Kidney glomerular epithelial cell (primary cell): ENCODE measurements around the gene PI4KB.
"Not testable (repeated sequence)": the region's sequence is repeated elsewhere in the genome, so short reads cannot be mapped to it uniquely, and the experiment has no call there.

Source experiments
- DNase-seq: peaks from one replicate; lab custom pipeline; 2025; lab: John Stamatoyannopoulos, UW

PI4KB gene

DNA sequence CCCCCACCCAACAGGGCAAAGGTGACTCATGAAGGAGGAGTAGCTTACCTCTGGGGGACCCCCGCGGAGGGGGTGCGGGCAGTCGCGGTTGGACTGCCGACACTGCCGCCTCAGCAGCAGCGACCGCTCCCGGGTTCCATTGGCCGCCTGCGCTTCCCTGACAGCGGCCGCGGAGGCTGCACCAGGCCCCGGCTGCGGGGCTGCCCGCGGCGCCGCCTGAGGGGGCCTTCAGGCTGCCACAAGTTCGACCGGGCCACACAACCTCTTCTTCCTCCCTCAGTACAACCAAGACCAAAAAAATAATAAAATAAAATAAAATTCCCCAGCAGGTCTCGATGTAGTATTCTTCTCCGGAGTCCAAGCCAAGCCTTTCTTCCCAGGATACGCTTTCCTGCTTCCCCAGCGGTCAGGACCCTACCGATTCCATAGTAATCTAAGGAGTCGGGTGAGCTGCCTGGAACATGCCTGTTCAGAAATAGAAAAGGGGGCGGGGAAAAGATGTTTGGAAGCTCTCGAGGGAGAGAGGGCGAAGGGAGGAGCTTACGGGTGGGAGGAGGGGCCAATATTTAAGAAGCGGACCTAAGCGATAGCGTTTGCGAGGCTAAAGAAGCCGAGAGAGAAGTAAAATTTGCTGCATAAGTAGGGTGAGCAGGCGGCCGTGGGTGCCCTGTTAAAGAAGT lies at the start of gene PI4KB:
TSS of gene PI4KB (minus strand) at position 194 of the 680 bp plus-strand sequence. CDS start 10,935 bp downstream, outside the sequence.
- peak; percentile 97 for DNase-seq

DNA sequence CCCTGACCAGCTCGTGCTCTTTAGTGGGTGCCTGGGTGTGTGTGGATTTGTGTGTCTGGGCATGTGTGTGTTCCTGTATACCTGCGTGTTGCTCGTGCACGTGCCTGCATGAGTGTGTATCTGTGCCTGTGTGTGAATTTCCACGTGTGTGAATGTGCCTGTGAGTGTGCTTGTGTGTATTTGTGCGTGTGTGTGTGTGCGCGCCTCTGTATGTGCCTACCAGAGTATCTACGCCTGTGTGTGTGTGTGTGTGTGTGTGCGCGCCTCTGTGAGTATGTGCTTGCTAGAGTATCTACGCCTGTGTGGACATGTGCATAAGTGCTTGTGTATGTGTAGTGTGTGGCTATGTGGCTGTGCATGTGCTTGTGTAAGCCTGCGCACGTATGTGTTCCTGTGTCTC lies 46.0 kb upstream of the PI4KB start:
- no peak for DNase-seq

DNA sequence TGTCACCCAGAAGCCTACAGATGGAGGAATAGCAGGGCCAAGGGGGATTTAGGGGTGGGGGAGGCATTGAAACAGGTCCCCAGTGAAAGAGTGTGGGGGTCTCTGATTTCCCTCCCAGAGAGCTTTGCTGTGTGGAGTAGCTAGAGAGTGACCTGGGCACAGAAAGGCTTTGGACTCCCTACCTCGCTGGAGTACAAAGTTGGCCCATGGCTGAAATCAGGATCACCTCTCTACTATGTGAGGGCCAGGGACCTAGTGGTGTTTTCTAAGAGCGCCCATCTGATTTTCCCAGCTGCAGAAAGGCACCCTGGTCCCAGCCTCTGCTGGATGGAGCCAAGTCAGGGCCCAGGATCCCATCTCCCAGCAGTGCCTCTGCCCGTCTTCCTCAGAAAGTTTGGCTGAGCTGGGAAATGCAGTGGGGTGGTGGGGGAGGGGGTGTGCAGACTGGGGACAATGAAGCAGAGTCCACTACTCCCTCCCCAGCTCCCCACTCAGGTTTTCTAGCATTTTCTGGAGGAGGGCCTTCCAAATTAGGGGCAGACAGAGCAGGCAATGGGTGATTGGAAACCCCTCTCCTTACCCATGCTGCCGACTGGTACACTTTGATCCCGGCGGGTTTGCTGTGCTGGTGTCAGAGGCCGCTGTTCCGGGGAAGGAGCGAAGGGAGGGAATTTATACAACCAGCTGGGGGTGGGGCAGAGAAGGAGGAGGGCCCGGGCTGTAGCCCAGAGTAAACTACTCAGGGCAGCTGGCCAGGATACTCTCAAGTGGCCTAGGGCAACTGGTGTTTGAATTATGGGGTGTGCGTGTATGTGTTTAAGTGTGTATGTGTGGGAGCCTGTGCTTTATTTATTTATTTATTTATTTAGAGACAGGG lies 45.1 kb upstream of the PI4KB start, which contains the start of gene SELENBP1:
TSS of gene SELENBP1 (minus strand) at position 648 of the 877 bp plus-strand sequence. CDS start at position 584, 64 bp downstream.
- DNase-seq: peak; percentile 11

DNA sequence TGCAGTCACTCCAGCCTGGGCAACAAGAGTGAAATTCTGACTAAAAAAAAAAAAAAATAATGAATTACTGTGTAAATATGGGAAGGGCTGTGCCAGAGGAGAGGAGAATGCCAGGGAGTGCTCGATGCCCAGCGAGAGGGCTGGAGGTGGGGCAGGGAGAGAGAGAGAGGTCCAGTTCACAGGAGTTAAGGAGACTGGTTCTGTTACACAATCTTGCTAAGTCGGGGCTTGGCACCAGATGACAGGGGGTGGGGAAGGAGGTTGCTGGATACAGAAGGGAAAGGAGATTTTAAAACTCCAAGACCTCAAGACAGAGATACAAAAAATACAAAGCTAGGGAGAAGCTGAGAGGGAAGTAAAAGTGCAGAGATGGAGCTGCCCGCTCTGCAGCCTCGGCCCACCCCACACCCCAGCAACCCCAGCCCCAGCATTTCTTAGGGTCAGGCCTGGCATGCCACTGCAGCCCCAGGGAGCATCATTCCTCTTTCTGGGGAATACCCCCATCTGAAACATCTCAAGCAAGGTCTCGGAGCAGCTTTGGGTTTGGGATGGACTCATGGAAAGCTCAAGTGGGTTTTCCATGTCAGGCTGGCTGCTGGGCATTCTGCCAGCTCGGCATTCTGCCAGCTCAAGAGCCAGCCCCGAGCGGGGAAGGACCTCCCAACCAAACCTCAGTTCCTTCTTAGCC lies 44.3 kb upstream of the PI4KB start:
- no peak for DNase-seq

DNA sequence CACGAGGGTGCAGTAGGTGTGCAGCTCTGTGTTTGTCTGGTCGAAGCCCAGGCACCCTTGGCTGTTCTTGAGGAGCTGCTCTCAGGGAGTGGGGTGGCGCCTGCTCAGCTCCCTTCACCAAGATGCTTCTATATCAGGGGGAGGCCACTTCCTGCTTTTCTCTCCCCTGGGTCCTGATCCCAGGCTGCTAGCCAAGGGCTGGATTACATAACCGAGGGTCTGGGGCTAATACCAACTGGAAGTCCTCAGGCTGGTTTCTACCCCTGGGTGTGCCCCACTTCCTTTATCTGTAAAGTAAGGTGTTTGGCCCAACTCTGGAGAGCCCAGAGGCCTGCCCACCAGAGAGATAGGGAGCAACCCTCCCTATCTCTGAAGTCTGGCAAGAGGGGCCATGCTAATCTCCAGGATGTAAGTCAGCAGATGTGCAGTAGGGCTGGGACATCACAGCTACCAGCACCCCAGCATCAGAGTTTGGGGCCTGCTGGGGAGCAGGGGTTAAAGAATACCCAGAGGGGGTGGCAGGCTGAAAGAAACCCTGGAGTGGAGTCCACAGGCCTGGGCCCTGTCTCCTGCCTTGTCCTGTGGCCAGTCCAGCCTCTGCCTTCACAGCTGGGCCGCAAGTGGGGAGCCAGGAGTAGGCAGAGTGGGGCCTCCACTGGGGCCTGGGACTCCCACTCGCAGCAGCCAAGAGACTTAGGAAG lies 43.1 kb upstream of the PI4KB start:
- no peak for DNase-seq

DNA sequence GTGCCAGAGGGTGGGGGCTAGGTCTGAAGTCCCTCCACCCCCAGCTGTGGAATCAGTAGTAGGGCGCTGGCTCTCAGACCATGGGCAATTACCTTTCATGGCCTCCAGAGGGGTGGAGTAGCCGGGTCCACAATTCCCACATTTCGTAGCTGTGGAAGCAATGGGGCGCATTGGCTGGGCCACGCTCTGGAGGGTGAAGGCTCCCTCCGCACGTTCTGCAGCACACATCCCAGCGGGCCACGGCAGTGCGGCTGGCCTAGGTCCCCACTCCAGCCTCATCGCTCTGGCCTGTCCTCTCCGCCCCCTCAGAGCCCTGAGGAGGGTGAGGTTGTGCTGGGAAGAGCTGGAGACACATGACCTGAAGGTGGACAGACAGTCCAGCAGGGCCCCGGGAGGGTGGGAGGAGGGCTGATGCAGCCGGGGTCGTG lies 42.4 kb upstream of the PI4KB start:
- no peak for DNase-seq

DNA sequence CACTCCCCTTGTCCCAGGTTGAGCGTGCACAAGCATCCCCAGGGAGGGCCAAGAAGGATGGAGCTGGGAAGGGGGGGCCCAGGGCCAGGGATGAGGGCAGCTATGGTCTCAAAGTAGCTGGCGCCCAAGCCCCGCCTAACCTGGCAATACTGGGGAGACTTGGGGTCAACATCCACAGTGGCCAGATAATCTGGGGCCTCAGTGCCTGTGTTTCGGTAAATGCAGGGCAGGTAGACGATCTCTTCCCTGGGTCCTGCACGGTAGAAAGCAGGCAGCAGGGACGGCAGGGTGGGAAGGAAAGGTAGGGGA lies 42.0 kb upstream of the PI4KB start:
- no peak for DNase-seq

DNA sequence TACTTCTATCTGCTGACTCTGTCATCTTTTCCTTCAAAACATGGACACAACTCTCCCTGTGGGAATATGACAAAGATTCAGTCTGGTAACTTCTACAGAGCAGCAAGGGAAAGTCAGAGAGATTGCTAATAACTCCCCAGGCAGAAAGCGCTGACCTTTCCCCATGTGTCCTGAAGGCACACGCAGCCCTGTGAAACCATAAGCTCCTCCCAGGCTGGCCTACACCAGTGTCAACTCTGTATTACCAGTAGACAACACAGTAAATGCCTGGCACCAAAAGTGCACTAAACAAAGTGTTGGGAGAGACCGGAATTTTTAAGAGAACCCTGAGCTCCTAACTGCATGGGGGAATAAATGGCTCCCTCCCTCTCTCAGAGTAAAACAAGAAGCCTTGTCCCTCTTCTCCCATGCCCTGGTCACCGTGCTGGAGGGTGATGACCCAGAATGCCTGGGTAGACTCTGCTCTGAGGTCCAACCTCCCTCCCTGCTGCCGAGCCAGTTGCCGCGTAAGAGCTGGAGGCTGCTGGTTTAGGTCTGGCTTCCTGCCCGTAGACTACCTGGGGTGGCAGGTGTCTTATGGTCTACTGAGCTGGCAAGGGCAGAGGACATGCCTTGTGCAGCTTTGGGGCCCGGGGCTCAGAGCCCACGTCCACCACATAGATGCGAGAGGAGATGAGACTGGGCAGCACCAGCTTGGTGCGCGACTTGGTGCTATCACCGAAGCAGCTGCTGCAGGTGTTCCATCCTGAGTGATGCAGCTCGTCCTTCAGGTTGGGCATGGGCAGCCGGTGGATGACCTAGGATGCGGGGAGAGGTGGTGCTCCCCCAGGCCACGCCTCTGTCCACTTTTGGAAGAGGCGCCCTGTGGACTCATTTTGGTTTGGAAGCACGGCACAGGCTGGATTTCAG lies 41.4 kb upstream of the PI4KB start:
- DNase-seq: no peak

DNA sequence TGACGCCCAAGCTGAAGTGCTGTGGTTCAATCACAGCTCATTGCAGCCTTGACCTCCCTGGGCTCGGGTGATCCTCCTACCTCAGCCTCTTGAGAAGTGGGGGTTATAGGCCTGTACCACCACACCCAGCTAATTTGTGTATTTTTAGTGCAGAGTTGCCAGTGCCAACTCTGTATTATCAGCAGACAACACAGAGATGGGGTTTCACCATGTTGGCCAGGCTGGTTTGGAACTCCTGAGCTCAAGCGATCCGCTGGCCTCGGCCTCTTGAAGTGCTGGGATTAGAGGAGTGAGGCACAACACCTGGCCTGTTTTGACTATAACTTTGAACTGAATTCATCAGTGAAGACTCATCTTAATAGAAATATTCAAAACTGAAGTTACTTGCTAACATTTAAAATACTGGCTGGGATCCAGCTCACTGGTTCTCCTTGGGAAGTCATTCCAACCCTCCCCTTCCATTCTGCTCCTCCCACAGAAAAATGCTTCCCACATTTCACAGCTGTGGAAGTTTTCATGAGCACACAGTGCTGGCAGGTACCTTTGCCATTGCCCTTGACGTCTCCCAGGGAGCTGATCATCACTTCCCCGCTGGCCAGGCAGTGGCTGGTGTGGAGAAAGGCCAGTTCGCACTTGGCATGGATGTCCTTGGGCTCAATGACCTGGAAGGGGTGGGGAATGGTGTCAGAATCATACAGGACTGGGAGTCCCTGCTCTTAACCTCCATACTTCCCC lies 40.6 kb upstream of the PI4KB start:
- no peak for DNase-seq

DNA sequence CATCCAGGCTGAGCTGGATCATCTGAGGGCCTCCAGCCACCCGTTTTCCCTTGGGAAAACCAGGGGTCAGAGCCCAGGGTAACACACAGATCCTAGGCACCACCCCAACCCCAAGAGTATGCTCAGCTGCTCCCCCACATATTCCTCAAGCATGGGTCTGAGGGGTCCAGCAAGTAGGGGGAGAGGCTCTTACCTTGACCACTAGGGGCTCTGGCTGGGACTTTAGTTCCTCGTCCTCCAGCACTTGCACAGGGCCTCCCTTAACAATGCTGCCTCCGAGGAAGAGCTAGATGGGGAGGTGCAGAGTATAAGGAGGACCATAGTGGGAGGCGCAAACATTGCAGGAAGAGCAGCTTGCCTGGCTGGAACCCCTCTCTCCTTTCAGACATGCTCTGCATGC lies 37.8 kb upstream of the PI4KB start:
- no peak for DNase-seq

DNA sequence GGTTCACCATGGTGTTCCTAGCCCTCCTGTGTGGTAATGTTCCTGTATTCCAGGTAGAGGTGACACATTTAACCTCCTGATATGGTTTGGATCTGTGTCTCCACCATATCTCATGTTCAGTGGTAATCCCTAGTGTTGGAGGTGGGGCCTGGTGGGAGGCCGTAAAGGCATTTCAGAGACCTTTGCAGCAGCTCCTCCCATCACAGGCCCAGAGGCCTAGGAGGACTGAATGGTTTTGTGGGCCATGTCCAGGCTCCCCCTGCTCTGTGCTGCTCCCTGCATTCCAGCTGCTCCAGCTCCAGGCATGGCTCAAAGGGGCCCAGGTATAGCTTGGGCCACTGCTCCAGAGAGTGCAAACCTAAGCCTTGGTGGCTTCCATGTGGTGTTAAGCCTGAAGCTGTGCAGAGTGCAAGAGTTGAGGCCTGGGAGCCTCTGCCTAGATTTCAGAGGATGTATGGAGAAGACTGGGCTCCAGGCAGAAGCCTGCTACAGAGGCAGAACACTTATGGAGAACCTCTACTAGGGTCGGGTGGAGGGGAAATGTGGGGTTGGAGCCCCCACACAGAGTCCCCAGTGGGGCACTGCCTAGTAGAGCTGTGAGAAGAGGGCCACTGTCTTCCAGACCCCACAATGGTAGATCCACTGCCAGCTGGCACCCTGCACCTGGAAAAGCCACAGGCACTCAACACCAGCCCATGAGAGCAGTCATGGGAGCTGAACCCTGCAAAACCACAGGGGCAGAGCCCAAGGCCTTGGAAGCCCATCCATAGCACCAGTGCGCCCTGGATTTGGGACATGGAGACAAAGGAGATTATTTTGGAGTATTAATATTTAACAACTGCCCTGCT lies 35.3 kb upstream of the PI4KB start:
- no peak for DNase-seq

DNA sequence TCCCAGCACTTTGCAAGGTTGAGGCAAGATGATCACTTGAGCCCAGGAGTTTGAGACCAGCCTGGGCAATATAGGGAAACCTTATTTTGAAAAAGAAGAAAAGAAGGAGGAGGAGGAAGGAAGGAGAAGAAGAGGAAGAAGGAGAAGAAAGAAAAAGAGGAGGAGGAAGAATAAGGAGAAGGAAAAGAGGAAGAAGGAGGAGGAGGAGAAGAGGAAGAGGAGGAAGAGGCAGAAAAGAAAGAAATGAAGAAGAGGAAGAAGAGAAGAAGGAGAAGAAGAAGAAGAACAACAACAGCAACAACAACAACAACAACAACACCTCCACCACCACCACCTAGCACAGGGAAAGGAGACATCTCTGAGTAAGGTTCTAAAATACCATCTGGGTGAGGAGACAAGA lies 34.7 kb upstream of the PI4KB start:
- DNase-seq: no peak

DNA sequence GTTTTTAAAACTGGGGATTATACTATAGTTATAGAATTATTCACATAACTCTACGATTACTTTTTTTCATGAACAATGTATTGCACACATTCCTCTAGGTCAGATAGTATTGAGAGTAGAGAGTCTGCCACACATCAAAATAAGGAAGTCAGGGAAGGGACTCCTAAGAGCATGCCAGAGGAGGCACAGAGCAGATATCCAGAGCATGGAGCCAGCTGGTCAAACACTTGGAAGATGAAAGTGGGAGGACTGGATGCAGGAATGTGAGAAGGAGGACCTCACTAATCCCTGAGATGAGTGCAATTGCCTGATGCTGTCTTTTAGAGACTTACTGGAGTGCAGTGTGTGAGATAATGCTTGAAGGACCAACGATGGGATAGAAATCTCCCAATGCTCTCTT lies 29.5 kb upstream of the PI4KB start:
- no peak for DNase-seq

DNA sequence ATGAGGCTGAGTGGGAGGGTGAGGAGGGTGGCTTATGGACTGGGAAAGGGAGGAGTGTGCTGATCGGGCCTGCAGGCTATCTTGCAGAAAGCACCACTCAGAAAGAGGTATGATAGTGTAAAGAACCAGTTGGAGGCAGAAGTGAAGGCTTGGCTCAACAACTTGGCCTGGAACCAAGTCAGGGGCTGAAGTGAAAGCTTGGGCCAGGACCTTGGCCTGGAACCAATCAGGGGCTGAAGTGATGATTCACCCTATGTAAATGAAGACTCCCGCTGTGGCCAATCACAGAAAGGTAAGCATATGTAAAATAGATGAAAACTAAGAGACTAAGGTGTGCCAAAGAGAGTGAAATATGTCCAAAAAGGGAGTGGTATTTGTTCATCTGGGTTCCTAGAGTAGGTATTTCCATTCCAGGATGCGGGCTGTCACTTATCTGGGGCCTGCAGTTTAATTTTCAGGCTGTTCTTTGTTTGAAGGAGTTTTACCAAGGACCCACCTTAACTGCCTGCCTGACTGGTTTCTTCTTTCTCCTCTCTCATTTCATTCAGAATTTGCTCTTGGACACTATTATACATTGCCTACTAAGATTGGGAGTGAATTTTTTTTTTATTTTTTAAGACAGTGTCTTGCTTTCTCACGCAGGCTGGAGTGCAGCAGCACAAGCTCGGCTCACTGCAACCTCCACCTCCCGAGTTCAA lies 25.0 kb upstream of the PI4KB start:
- DNase-seq: no peak

DNA sequence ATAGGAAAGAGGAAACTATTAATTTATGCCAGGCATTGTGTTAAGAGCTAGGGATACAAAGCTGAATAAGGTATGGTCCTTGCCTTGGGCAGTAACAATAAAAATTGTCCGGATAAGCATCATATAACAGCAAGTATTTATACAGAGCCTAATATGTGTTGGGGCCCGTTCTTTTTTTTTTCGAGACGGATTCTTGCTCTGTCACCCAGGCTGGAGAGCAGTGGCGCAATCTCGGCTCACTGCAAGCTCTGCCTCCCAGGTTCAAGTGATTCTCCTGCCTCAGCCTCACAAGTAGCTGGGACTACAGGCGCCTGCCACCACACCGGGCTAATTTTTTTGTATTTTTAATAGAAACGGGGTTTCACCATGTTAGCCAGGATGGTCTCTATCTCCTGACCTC lies 23.1 kb upstream of the PI4KB start:
- DNase-seq: not testable (repeated sequence)

DNA sequence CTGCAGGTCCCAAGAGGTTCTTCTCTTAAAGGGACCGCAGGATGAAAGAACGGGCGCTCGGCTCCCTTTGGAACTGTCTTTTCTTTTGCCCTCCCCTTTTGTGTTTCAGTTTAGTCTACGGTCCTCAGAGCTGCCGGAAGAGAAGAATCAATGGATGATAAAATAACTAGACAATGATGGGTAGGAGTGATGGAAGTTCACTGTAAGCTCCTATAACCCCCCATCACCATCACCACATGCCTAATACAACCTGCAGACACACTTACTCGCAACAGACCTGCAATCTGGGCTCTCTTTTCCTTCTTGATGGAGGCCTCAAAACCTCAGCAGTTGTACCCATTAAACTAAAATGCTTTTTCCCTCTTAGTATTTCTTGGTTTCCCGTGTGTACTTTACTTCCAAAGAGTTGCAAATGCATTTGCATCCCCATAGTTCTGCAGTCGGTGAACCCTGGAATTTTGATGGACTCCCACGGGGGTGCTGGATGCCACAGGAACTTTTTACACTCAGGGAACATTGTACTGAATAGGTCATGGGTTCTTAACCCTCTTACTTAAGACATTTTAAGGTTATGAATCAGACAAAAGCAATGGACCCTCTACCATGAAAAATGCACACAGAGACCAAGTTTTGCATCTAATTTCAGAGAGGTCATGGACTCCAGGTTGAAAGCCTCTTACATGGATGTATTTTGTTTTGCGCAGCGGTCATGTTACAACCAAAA lies 20.5 kb upstream of the PI4KB start:
- DNase-seq: no peak

DNA sequence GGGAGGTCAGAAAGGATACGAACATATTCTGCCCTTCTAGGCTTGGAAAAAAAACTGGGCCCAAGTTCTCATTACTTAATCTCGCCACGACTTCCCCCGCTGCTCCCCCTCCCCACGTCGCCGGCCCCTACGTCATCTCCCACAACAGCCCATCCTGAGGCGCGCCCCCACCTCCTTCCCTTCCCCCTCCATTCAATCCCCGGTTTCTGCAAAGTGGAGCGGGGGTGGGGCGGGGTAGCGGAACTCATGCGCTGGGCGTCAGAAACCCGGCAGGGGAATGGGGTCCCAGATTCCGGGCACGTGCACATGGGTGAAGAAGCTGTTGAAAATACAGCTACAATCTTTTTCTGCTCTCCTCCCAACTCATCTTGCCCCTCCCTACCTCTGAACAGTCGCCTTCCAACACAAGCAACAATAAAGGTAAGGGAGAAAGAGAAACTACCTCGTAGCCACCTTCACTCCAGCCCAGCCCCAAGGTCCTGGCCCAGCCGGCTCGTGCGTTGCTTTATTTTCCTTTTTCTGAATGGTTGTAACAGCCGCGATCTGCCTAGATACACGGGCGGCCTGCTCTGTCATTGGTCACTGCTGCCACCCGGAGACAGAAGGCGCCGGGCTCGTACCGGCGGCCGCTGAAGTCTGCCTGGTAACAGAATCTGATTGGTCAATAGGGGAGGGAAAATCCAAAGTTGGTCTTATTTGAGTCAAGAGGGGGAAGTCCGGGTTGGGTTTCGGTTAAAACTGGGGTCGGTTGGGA lies 19.7 kb upstream of the PI4KB start, which contains the start of gene RFX5:
TSS of gene RFX5 (minus strand) at position 484 of the 754 bp plus-strand sequence. CDS start 932 bp downstream, outside the sequence.
- peak; percentile 99 for DNase-seq
